LNCAP (cell line): ENCODE results near the gene ELMO3.

Source experiments
- TF ChIP-seq, protein P1 (sequence below): fragments of 450-650 bp; IDR thresholded peaks from 2 replicates; pipeline ENCODE4 v1.5.1; 2017; ENCODE audit warnings: mild to moderate bottlenecking

ELMO3 gene

DNA sequence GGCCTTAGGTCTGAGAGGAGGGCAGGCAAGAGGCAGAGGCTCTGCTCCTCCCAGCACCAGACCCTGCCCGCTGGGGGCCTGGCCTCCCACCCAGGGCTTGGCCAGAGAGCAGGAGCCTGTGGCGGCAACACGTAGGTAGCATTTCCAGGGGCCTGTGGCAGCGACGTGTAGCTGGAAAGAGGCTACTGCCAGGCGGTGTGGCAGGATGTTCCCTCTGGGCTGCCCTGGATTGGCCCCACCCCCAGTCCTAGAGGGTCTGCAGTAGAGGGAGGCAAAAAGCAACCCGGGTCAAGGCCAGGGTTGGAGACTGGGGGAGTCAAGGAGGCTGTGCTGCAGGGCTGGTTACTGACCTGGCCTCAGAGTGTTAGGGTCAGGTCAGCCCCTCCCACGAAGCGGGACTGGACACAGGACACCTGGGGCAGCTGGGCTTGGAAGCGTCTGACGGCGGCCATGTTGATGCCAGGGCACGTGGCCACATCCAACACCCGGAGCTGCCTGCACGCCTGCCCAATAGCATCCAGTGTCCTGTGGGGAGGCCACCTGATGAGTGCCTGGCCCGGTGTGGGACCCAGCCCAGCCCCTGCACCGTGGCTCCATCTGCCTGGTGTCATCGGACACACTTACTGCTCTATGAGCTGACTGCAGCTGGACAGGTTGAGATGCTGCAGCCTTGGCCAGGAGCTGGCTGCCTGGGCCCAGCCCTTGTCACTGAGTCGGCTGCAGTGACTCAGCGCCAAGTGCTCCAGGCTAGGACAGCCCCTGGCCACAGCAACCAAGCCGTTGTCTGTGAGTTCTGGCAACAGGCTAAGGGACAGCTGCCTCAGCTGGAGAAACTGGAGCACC, 8.5 kb downstream of the ELMO3 start:
- TF ChIP-seq, protein P1, sequence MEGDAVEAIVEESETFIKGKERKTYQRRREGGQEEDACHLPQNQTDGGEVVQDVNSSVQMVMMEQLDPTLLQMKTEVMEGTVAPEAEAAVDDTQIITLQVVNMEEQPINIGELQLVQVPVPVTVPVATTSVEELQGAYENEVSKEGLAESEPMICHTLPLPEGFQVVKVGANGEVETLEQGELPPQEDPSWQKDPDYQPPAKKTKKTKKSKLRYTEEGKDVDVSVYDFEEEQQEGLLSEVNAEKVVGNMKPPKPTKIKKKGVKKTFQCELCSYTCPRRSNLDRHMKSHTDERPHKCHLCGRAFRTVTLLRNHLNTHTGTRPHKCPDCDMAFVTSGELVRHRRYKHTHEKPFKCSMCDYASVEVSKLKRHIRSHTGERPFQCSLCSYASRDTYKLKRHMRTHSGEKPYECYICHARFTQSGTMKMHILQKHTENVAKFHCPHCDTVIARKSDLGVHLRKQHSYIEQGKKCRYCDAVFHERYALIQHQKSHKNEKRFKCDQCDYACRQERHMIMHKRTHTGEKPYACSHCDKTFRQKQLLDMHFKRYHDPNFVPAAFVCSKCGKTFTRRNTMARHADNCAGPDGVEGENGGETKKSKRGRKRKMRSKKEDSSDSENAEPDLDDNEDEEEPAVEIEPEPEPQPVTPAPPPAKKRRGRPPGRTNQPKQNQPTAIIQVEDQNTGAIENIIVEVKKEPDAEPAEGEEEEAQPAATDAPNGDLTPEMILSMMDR = no peak

DNA sequence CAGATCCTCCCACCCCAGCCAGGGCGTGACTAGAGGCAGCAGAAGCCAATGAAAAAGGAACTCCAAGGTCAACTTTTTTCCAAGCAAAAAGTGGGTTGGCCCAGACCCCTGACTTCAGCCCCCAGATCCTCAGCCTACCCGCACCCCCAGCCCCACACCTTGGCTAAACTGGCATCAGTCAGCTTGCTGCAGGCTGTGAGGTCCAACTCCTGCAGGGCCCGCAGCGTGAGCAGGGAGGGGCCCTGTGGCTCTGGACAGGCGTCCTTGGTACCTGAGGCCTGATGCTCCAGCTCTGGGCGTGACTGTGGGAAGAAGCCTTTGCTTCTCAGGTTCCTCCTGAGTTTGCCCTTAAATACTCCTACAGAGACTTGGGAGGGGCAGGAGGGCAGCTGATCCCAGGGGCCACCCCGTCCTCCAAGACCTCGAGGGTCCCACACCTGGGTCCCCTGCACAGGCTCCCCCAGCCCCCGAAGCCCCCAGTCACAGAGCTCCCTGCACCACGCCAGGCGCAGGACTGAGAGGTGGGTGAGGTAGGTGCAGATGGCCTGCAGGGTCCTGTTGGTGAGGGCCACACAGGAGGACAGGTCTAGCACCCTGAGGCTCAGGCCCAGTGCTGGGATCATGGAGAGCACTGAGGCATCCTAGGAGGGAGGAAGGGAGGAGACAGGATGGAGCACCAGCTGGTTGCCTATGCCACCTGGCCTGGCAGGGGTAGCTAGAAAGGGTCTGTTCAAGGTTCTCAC, 9.4 kb downstream of the ELMO3 start:
- TF ChIP-seq, protein P1 = no peak

DNA sequence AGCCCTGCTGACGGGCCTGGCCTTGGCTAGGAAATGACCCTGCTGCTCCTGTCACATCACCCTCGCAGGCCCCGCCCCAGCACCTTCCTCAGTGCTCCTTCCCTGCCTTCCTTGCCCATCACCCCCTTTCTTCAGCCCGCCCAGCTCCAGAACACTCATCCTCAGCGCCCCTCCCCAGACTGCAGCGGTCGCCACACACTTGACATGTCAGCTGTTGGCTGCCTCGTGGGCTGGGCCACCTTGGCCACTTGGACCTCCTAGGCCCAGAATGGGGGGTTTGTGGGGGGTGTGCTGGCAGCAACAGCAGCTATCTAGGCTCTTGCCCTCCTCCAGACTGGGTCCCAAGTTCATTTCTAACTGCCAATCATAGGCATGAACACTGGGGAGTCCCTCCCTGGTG, 10.6 kb downstream of the ELMO3 start:
- TF ChIP-seq, protein P1 = no peak

DNA sequence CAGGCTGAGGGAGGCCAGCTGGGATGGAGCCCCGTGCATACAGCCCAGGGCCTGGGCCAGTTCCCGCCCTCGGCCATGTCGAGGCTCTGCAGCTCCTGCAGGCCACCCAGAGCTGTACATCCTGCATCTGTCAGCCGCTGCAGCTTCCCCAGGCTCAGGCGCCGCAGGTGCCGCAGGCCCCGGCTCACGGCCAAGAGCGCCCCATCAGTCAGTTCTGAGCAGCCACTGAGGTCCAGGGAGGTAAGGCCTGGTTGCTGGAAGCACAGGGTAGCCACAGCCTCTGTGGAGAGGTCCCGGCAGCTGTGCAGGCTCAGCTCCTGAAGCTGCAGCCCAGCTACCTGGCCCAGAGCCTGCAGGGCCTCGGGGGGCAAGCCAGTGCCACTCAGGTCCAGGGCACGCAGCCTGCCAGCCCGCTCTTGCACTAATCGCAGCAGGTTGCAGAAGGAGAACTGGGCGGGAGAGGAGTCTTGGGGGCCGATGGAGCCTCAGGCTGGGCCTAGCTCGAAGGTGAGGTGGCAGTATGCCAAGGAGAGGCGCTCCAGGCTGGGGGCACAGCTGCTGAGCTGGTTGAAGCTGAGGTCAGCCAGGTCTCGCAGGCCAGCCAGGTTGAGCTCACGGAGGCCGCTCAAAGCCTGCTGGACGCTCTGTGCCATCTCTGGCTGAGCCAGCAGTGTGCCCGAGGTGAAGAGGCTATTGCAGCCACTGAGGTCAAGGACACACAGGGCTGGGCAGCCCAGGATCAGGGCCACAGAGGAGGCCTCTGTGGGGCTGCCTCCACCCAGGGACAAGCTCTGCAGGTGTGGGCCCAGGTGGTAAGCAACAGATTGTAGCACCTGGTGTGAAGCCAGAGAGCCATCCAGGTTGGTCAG, 11.4 kb downstream of the ELMO3 start:
- TF ChIP-seq, protein P1 = no peak

DNA sequence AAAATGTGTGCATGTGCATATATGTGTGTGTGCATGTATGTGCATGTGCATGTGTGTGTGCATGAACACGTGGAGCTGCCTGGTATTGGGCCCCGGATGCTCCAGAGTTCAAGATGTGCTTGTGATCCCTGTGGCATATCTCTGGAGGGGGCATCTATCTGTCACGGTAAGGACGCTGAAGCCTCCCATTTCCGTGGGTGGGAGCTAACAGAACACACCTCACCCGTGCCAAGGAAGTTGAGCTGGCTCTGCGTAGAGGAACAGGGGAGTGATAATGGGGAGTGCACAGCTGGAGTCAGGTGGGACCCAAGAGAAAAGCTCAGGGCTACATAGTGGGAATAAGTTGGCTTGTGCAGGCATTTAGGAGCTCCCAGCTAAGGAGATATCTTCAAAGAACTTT, 12.7 kb downstream of the ELMO3 start:
- TF ChIP-seq, protein P1 = no peak

DNA sequence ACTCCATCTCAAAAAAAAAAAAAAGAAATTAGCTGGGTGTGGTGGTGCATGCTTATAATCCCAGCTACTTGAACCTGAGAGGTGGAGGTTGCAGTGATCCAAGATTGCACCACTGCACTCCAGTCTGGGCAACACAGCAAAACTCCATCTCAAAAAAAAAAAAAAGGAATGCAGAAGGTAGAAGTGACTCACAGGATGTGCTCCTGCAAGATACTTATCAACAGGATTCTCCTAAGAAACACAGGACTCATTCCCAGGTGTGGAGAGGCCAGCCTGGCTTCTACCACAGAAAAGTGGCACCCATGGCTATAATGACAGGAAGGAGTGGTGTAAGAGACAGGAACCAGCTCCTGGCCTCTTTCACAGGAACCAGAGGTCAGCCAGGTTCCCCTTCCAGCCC, 13.8 kb downstream of the ELMO3 start:
- TF ChIP-seq, protein P1 = no peak
